VCaP (cell line): ENCODE data around the gene FRMPD4.

Experiments
- H3K27ac ChIP-seq: fragments of 450-650 bp; 2 replicates; pipeline ENCODE4 v1.5.1; 2017
- CTCF ChIP-seq: fragments of 450-650 bp; conservative IDR thresholded peaks from 2 replicates; pipeline ENCODE4 v1.5.1; 2017; ENCODE audit warnings: mild to moderate bottlenecking, moderate library complexity

Gene FRMPD4

GRCh38 chrX:12758291-12758690 lies 620.0 kb downstream of the FRMPD4 start:
- H3K27ac ChIP-seq, result no peak overlapping the region
- TF ChIP-seq CTCF, result no peak

- no peak overlapping the region for H3K27ac ChIP-seq
- TF ChIP-seq CTCF, result no peak
Measured at GRCh38 chrX:12767856-12768255, 629.6 kb downstream of the FRMPD4 start.

GRCh38 chrX:12768491-12768890 lies 630.2 kb downstream of the FRMPD4 start:
- H3K27ac ChIP-seq, result no peak overlapping the region
- no peak for TF ChIP-seq CTCF

- no peak overlapping the region for H3K27ac ChIP-seq
- peak; percentile 69 for TF ChIP-seq CTCF
Measured at GRCh38 chrX:12770440-12770839, 632.2 kb downstream of the FRMPD4 start.

- no peak overlapping the region for H3K27ac ChIP-seq
- TF ChIP-seq CTCF, result peak; percentile 37
Measured at GRCh38 chrX:12771445-12772069, 633.3 kb downstream of the FRMPD4 start.
